K562 (cell line): ENCODE results near the gene LRP1-AS. TPM values are rescaled to one million over a fixed set of nuclear protein-coding genes. Genes with fewer than 3 reads are reported as not detected.

Experiments
- CTCF ChIP-seq, 3 experiments: IDR thresholded peaks in 2 of 3; conservative IDR thresholded peaks in 1 of 3; 2 replicates each; pipeline ENCODE4 v1.5.1; 2011 to 2012; ENCODE audit warnings: low read length in 3 of 3, mild to moderate bottlenecking in 3 of 3, control low read depth in 2 of 3, improper control_type of control experiment in 1 of 3, inconsistent platforms in 1 of 3, low read depth in 1 of 3, mixed read lengths in 1 of 3, moderate library complexity in 1 of 3; ENCODE audit not compliant: insufficient read depth in 2 of 3
- DACH1 ChIP-seq: fragments of 450-650 bp; IDR thresholded peaks from 2 replicates; pipeline ENCODE4 v1.6.1; 2018; ENCODE audit not compliant: partially characterized antibody
- HNRNPLL ChIP-seq: fragments of 200-400 bp; formaldehyde crosslinking; IDR thresholded peaks from 2 replicates; pipeline ENCODE4 v1.6.1; 2017; ENCODE audit warnings: low read length, low read depth, mild to moderate bottlenecking; ENCODE audit not compliant: poor library complexity, severe bottlenecking
- LARP7 ChIP-seq: fragments of 450-650 bp; IDR thresholded peaks from 2 replicates; pipeline ENCODE4 v1.6.1; 2016
- MCM7 ChIP-seq, 2 experiments: fragments of 450-650 bp; IDR thresholded peaks; 2 replicates each; pipeline ENCODE4 v1.6.1; 2016 to 2018
- POLR3A ChIP-seq: IDR thresholded peaks from 2 replicates; pipeline ENCODE4 v1.6.1; 2011; ENCODE audit warnings: borderline replicate concordance, mild to moderate bottlenecking, moderate library complexity; ENCODE audit not compliant: insufficient read length, insufficient read depth; ENCODE audit errors: extremely low read depth
- PTTG1 ChIP-seq: fragments of 450-650 bp; IDR thresholded peaks from 2 replicates; pipeline ENCODE4 v1.6.1; 2016; ENCODE audit warnings: low read depth, mild to moderate bottlenecking, missing genetic modification characterization, missing compliant biosample characterization
- SMARCA5 ChIP-seq: fragments of 450-650 bp; IDR thresholded peaks from 2 replicates; pipeline ENCODE4 v1.6.1; 2016
- SOX6 ChIP-seq: fragments of 450-650 bp; IDR thresholded peaks from 2 replicates; pipeline ENCODE4 v1.6.1; 2014; ENCODE audit warnings: mild to moderate bottlenecking
- SRSF9 ChIP-seq: fragments of 200-400 bp; formaldehyde crosslinking; IDR thresholded peaks from 2 replicates; pipeline ENCODE4 v1.6.1; 2017; ENCODE audit warnings: low read depth, low read length, borderline replicate concordance
- TAF15 ChIP-seq: fragments of 200-400 bp; formaldehyde crosslinking; IDR thresholded peaks from 2 replicates; pipeline ENCODE4 v1.6.1; 2017; ENCODE audit warnings: mild to moderate bottlenecking, low read depth, low read length, moderate library complexity
- TAL1 ChIP-seq: fragments of 450-650 bp; IDR thresholded peaks from 2 replicates; pipeline ENCODE4 v1.6.1; 2016; ENCODE audit warnings: mild to moderate bottlenecking
- ZNF239 ChIP-seq: fragments of 250-450 bp; sonication (Bioruptor Pico); IDR thresholded peaks from 2 replicates; pipeline ENCODE4 v1.4.0; 2020; ENCODE audit warnings: mild to moderate bottlenecking
- ZNF551 ChIP-seq: fragments of 250-450 bp; sonication (Bioruptor Pico); IDR thresholded peaks from 2 replicates; pipeline ENCODE4 v1.5.0; 2021; ENCODE audit warnings: mild to moderate bottlenecking, moderate library complexity
- ZNF561 ChIP-seq: fragments of 450-650 bp; formaldehyde crosslinking; conservative IDR thresholded peaks from 2 replicates; pipeline ENCODE4 v1.4.0; 2020; ENCODE audit warnings: mild to moderate bottlenecking, moderate library complexity
- polyA plus RNA-seq, 8 experiments: library from polyadenylated mRNA; depleted of rRNA in 4 of 8; stranded (reverse) in 5 of 8; unstranded in 3 of 8; fragments of >200 nt; fragmentation: Nextera tagmentation in 2 of 8; fragmentation: Illumina TruSeq in 1 of 8; extraction: Ambion mirVana in 2 of 8; extraction: Trizol in 1 of 8; gene quantifications; 2 replicates each; pipeline versions ENCODE4 v1.2.1 to v1.2.3, GENCODE V29; 2011 to 2014; ENCODE audit warnings: inconsistent platforms in 1 of 8, missing spikeins in 1 of 8
- total RNA-seq, 7 experiments: library from RNA; depleted of rRNA in 6 of 7; stranded (reverse); fragments of >200 nt in 6 of 7; fragmentation: Illumina TruSeq in 2 of 7; extraction: Trizol in 2 of 7; gene quantifications; 2 replicates each; pipeline versions ENCODE4 v1.2.1 to v1.2.3, GENCODE V29; 2011 to 2021; ENCODE audit warnings: low replicate concordance in 1 of 7
- TF ChIP-seq, protein P1 (sequence below), 2 experiments: IDR thresholded peaks; 2 replicates each; pipeline ENCODE4 v1.6.1; 2012; ENCODE audit warnings: improper control_type of control experiment in 2 of 2, low read depth in 2 of 2, low read length in 2 of 2, borderline replicate concordance in 1 of 2
- TF ChIP-seq, protein P2 (sequence below): fragments of 450-650 bp; IDR thresholded peaks from 2 replicates; pipeline ENCODE4 v1.7.1; 2018; ENCODE audit warnings: mild to moderate bottlenecking, low read depth; ENCODE audit not compliant: partially characterized antibody
- TF ChIP-seq, protein P3 (sequence below): sonication (generic); formaldehyde crosslinking; IDR thresholded peaks from 2 replicates; pipeline ENCODE4 v1.8.0; 2022; ENCODE audit warnings: mild to moderate bottlenecking, missing genetic modification reagents
- TF ChIP-seq, protein P4 (sequence below): fragments of 250-450 bp; sonication (Bioruptor Pico); IDR thresholded peaks from 2 replicates; pipeline ENCODE4 v1.8.0; 2021; ENCODE audit warnings: mild to moderate bottlenecking, moderate library complexity

Gene LRP1-AS
- total and polyA plus RNA-seq, 9 of the 15 experiments (the other 6 are each of a cell fraction or from before 2014, with no cell fraction given) = not detected

DNA sequence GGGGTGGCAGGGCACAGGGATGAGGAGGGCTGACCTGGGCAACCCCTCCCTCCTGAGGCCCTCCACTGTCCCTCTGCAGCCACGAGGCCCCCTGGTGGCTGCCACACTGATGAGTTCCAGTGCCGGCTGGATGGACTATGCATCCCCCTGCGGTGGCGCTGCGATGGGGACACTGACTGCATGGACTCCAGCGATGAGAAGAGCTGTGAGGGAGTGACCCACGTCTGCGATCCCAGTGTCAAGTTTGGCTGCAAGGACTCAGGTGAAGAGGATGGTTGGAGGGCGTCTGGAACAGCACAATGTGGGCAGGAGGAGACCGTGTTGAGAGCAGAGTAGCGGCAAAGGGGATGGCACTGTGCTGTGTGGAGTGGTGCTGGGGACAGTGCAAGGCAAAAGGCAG is 25.7 kb upstream of the LRP1-AS start (continued):
- no peak for TF ChIP-seq DACH1
- no peak for TF ChIP-seq TAF15
- TF ChIP-seq ZNF551 = no peak
- TF ChIP-seq MCM7 (IDR thresholded peaks at IDR 0.05) = no peak
- no peak for TF ChIP-seq HNRNPLL
- TF ChIP-seq SMARCA5 = no peak
- TF ChIP-seq ZNF561 (CRISPR knock-in tag) = no peak
- no peak for TF ChIP-seq PTTG1 (tag)
- TF ChIP-seq ZNF239 (CRISPR knock-in tag) = no peak
- TF ChIP-seq, protein P1, sequence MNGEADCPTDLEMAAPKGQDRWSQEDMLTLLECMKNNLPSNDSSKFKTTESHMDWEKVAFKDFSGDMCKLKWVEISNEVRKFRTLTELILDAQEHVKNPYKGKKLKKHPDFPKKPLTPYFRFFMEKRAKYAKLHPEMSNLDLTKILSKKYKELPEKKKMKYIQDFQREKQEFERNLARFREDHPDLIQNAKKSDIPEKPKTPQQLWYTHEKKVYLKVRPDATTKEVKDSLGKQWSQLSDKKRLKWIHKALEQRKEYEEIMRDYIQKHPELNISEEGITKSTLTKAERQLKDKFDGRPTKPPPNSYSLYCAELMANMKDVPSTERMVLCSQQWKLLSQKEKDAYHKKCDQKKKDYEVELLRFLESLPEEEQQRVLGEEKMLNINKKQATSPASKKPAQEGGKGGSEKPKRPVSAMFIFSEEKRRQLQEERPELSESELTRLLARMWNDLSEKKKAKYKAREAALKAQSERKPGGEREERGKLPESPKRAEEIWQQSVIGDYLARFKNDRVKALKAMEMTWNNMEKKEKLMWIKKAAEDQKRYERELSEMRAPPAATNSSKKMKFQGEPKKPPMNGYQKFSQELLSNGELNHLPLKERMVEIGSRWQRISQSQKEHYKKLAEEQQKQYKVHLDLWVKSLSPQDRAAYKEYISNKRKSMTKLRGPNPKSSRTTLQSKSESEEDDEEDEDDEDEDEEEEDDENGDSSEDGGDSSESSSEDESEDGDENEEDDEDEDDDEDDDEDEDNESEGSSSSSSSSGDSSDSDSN (IDR thresholded peaks at IDR 0.05; ENCODE audit: borderline replicate concordance in 1 of 2, low read depth in 2 of 2, low read length in 2 of 2) = no peak
- TF ChIP-seq, protein P2, sequence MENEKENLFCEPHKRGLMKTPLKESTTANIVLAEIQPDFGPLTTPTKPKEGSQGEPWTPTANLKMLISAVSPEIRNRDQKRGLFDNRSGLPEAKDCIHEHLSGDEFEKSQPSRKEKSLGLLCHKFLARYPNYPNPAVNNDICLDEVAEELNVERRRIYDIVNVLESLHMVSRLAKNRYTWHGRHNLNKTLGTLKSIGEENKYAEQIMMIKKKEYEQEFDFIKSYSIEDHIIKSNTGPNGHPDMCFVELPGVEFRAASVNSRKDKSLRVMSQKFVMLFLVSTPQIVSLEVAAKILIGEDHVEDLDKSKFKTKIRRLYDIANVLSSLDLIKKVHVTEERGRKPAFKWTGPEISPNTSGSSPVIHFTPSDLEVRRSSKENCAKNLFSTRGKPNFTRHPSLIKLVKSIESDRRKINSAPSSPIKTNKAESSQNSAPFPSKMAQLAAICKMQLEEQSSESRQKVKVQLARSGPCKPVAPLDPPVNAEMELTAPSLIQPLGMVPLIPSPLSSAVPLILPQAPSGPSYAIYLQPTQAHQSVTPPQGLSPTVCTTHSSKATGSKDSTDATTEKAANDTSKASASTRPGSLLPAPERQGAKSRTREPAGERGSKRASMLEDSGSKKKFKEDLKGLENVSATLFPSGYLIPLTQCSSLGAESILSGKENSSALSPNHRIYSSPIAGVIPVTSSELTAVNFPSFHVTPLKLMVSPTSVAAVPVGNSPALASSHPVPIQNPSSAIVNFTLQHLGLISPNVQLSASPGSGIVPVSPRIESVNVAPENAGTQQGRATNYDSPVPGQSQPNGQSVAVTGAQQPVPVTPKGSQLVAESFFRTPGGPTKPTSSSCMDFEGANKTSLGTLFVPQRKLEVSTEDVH = no peak
- no peak for TF ChIP-seq POLR3A
- TF ChIP-seq SOX6 = no peak
- no peak for TF ChIP-seq TAL1
- TF ChIP-seq, protein P3, sequence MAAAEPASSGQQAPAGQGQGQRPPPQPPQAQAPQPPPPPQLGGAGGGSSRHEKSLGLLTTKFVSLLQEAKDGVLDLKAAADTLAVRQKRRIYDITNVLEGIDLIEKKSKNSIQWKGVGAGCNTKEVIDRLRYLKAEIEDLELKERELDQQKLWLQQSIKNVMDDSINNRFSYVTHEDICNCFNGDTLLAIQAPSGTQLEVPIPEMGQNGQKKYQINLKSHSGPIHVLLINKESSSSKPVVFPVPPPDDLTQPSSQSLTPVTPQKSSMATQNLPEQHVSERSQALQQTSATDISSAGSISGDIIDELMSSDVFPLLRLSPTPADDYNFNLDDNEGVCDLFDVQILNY (CRISPR knock-in tag) = no peak
- no peak for TF ChIP-seq LARP7
- peak; percentile 76 to 97 (median 88) for TF ChIP-seq CTCF (IDR thresholded peaks at IDR 0.05 in 2 of 3, conservative IDR thresholded peaks at IDR 0.05 in 1 of 3; ENCODE audit: insufficient read depth in 2 of 3, low read depth in 1 of 3, low read length in 3 of 3)
- no peak for TF ChIP-seq SRSF9
- TF ChIP-seq, protein P4, sequence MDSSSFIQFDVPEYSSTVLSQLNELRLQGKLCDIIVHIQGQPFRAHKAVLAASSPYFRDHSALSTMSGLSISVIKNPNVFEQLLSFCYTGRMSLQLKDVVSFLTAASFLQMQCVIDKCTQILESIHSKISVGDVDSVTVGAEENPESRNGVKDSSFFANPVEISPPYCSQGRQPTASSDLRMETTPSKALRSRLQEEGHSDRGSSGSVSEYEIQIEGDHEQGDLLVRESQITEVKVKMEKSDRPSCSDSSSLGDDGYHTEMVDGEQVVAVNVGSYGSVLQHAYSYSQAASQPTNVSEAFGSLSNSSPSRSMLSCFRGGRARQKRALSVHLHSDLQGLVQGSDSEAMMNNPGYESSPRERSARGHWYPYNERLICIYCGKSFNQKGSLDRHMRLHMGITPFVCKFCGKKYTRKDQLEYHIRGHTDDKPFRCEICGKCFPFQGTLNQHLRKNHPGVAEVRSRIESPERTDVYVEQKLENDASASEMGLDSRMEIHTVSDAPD (CRISPR knock-in tag) = no peak
